B cell (primary cell): Measurements from ENCODE around the gene STIMATE. TPM values are rescaled to one million over a fixed set of nuclear protein-coding genes. Genes with fewer than 3 reads are reported as not detected.

Experiments
- ATAC-seq: fragments of 200-7000 bp; cut with Tn5 transposase; one replicate; pipeline ENCODE4 v1.10.0; 2021; ENCODE audit warnings: low read depth, mild to moderate bottlenecking, moderate number of reproducible peaks, moderate library complexity
- CTCF ChIA-PET: fragments of 350-600 bp; sonication (Branson Sonifier 250); formaldehyde crosslinking; loops from one replicate; lab custom pipeline; 2021; ENCODE audit warnings: antibody characterized with exemption, inconsistent platforms; lab: Charles Lee
- POLR2A ChIA-PET: fragments of 350-600 bp; sonication (Branson Sonifier 250); formaldehyde crosslinking; loops from one replicate; lab custom pipeline; 2021; ENCODE audit warnings: antibody characterized with exemption; lab: Charles Lee
- DNase-seq: peaks from one replicate; pipeline ENCODE4 v3.0.0; 2013
- H2AFZ ChIP-seq: 2 replicates; pipeline ENCODE4 v1.6.1; 2012; ENCODE audit warnings: mild to moderate bottlenecking, low read depth, low read length; ENCODE audit not compliant: insufficient read depth, poor library complexity, severe bottlenecking
- H3K27ac ChIP-seq, 2 donors: 1 replicate in 1 of 2; 2 replicates in 1 of 2; pipeline ENCODE4 v1.5.1; 2012 to 2013; ENCODE audit warnings: low read length in 2 of 2, mild to moderate bottlenecking in 2 of 2, moderate library complexity in 1 of 2
- H3K27me3 ChIP-seq, 4 experiments: fragments of 200-600 bp in 1 of 4; sonication (generic) in 1 of 4; replicated peaks in 1 of 4; 1 replicate in 2 of 4; 2 replicates in 2 of 4; pipeline versions ENCODE4 v1.6.1 to v1.7.0; 2013 to 2016; ENCODE audit warnings: low read length in 3 of 4, mild to moderate bottlenecking in 2 of 4, mixed read lengths in 1 of 4, moderate library complexity in 1 of 4; ENCODE audit not compliant: insufficient read depth in 4 of 4, control insufficient read depth in 3 of 4; ENCODE audit errors: control extremely low read depth in 1 of 4
- H3K36me3 ChIP-seq, 2 experiments: replicated peaks in 1 of 2; 1 replicate in 1 of 2; 2 replicates in 1 of 2; pipeline versions ENCODE4 v1.6.1 to v1.7.1; 2013; ENCODE audit warnings: low read length in 1 of 2; ENCODE audit not compliant: insufficient read depth in 2 of 2, control insufficient read depth in 1 of 2; ENCODE audit errors: control extremely low read depth in 1 of 2, extremely low read depth in 1 of 2
- H3K4me1 ChIP-seq, 2 donors: fragments of 200-600 bp in 1 of 2; sonication (generic) in 1 of 2; 1 replicate in 1 of 2; 2 replicates in 1 of 2; pipeline versions ENCODE4 v1.5.1 to v1.6.1; 2013 to 2017; ENCODE audit warnings: low read length in 2 of 2; ENCODE audit not compliant: control insufficient read depth in 2 of 2, insufficient read depth in 2 of 2
- H3K4me2 ChIP-seq: replicated peaks from 2 replicates; pipeline ENCODE3; 2012; ENCODE audit warnings: mild to moderate bottlenecking, low read depth, low read length; ENCODE audit not compliant: poor library complexity, severe bottlenecking
- H3K4me3 ChIP-seq, 5 experiments: fragments of 200-600 bp in 1 of 5; sonication (generic) in 1 of 5; 1 replicate in 3 of 5; 2 replicates in 2 of 5; pipeline versions ENCODE4 v1.5.1 to v1.7.0; 2011 to 2016; ENCODE audit warnings: low read length in 4 of 5, mild to moderate bottlenecking in 4 of 5, low read depth in 2 of 5, control low read depth in 1 of 5, moderate library complexity in 1 of 5; ENCODE audit not compliant: insufficient read depth in 1 of 5; ENCODE audit errors: control extremely low read depth in 1 of 5, extremely low read depth in 1 of 5
- H3K79me2 ChIP-seq: fragments of 200-600 bp; sonication (generic); one replicate; pipeline ENCODE4 v1.6.0; 2016; ENCODE audit warnings: low read length; ENCODE audit not compliant: control insufficient read depth, insufficient read depth
- H3K9ac ChIP-seq: fragments of 200-600 bp; sonication (generic); 2 replicates; pipeline ENCODE4 v1.6.1; 2017; ENCODE audit warnings: mild to moderate bottlenecking, low read length, moderate library complexity
- H3K9me3 ChIP-seq, 3 donors: one replicate each; pipeline versions ENCODE4 v1.6.1 to v1.7.1; 2013; ENCODE audit warnings: low read length in 2 of 3; ENCODE audit not compliant: control insufficient read depth in 2 of 3, insufficient read depth in 1 of 3; ENCODE audit errors: control extremely low read depth in 1 of 3
- H4K20me1 ChIP-seq: 2 replicates; pipeline ENCODE4 v1.6.0; 2012; ENCODE audit warnings: mild to moderate bottlenecking, low read length; ENCODE audit not compliant: insufficient read depth, control insufficient read depth, poor library complexity, severe bottlenecking
- H3K27ac Mint-ChIP-seq: one replicate; pipeline ENCODE4 v1.8.0; 2021; ENCODE audit warnings: mixed read lengths
- H3K27me3 Mint-ChIP-seq: one replicate; pipeline ENCODE4 v1.8.0; 2021; ENCODE audit warnings: mixed read lengths
- H3K4me1 Mint-ChIP-seq: one replicate; pipeline ENCODE4 v1.8.0; 2021; ENCODE audit warnings: mixed read lengths
- H3K4me3 Mint-ChIP-seq: one replicate; pipeline ENCODE4 v1.8.0; 2021; ENCODE audit warnings: mixed read lengths
- H3K9me3 Mint-ChIP-seq: one replicate; pipeline ENCODE4 v1.8.0; 2022; ENCODE audit warnings: mixed read lengths; ENCODE audit not compliant: insufficient read depth
- EZH2 ChIP-seq: IDR thresholded peaks from 2 replicates; pipeline ENCODE4 v1.6.1; 2012; ENCODE audit warnings: borderline replicate concordance, low read depth, mild to moderate bottlenecking, moderate library complexity, low read length; ENCODE audit not compliant: insufficient read depth, poor library complexity, severe bottlenecking
- WGBS: methylation state at CpG from one replicate; pipeline ENCODE4 v1.1.5; 2013; ENCODE audit warnings: missing lambda C conversion rate; ENCODE audit not compliant: insufficient coverage; 5-methylcytosine and 5-hydroxymethylcytosine counted together
- intact Hi-C: fragments of 100-400 bp; cut with micrococcal nuclease; formaldehyde crosslinking; loops from one replicate; pipeline ENCODE4 v1.10.0; 2022
- polyA plus RNA-seq: library from polyadenylated mRNA; depleted of rRNA; stranded (reverse); fragments of >200 nt; gene quantifications from 2 replicates; pipeline ENCODE4 v1.2.3, GENCODE V29; 2012
- total RNA-seq, 2 donors: library from RNA; stranded (reverse); fragments of 120-200 nt in 1 of 2; gene quantifications; 1 replicate in 1 of 2; 2 replicates in 1 of 2; pipeline versions ENCODE4 v1.2.3 to v1.2.4, GENCODE V29; 2013 to 2022
- TF ChIP-seq, protein P1 (sequence below): fragments of 200-600 bp; IDR thresholded peaks from one replicate; pipeline ENCODE4 v1.8.0; 2022; ENCODE audit warnings: antibody characterized with exemption, mild to moderate bottlenecking

Gene STIMATE
- total and polyA plus RNA-seq, 2 donors (not counting 1 experiment from before 2014, with no cell fraction given) = 24.6 to 38.4 TPM

- DNase-seq (no peak), ATAC-seq (no peak)
- no peak overlapping the region for H3K27ac ChIP-seq
- H3K27ac Mint-ChIP-seq = no peak overlapping the region
- H2AFZ ChIP-seq = no peak overlapping the region
- 97% methylated on average over 8 of the region's 8 CpGs for WGBS
- no peaks in the 10 kb centered on the region for H3K27me3 Mint-ChIP-seq
- H3K9ac ChIP-seq = no peak overlapping the region
- H3K4me2 ChIP-seq = no peak overlapping the region
- intact Hi-C loops = no loop called here
- no peak for TF ChIP-seq EZH2
- TF ChIP-seq, protein P1, sequence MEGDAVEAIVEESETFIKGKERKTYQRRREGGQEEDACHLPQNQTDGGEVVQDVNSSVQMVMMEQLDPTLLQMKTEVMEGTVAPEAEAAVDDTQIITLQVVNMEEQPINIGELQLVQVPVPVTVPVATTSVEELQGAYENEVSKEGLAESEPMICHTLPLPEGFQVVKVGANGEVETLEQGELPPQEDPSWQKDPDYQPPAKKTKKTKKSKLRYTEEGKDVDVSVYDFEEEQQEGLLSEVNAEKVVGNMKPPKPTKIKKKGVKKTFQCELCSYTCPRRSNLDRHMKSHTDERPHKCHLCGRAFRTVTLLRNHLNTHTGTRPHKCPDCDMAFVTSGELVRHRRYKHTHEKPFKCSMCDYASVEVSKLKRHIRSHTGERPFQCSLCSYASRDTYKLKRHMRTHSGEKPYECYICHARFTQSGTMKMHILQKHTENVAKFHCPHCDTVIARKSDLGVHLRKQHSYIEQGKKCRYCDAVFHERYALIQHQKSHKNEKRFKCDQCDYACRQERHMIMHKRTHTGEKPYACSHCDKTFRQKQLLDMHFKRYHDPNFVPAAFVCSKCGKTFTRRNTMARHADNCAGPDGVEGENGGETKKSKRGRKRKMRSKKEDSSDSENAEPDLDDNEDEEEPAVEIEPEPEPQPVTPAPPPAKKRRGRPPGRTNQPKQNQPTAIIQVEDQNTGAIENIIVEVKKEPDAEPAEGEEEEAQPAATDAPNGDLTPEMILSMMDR = no peak
- H3K4me3 Mint-ChIP-seq = no peak overlapping the region
- H3K36me3 ChIP-seq = no peaks in the 10 kb centered on the region
- no peaks in the 10 kb centered on the region for H3K79me2 ChIP-seq
- H3K9me3 ChIP-seq = no peaks in the 10 kb centered on the region
- ChIA-PET CTCF (no interaction called here), POLR2A (no interaction called here)
- H3K9me3 Mint-ChIP-seq = no peaks in the 10 kb centered on the region
- no peaks in the 10 kb centered on the region for H3K4me1 Mint-ChIP-seq
- H3K4me3 ChIP-seq = no peak overlapping the region
- no peaks in the 10 kb centered on the region for H3K4me1 ChIP-seq
- H4K20me1 ChIP-seq = no peaks in the 10 kb centered on the region
- no peaks in the 10 kb centered on the region for H3K27me3 ChIP-seq
Measured at GRCh38 chr3:52813810-52814209, 83.5 kb downstream of the STIMATE start.

DNA sequence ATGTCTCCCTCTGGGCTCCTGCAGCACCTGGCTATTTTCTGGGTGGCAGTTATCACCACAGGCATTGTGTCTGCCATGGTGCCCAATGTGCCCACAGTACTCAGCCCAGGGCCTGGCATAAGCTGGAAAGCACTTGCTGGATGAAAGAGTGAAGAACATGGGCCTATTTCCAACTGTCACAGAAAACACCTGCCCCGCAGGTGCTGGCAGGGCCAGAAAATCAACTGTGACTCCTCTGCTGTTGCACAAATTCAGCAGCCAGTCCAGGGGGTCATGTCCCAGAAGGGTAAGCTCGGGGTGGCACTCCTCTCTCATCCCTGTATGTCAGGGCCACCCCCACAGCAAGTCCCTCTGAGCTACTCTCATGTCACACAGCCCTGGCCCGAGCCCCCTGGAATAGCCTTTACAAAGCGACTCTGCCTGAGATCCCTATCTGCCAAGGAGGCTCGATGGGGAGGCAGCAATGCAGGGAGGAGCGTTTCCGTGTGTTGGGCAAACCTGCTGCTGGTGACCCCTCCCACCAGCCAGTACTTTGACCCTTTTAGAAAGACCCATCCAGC is 85.8 kb downstream of the STIMATE start:
- WGBS = 92% methylated on average over 7 of the region's 7 CpGs
- TF ChIP-seq, protein P1 = no peak
- no peak for TF ChIP-seq EZH2
- Mint-ChIP-seq H3K9me3 (no peaks in the 10 kb centered on the region), H3K27me3 (no peaks in the 10 kb centered on the region), H3K27ac (no peak overlapping the region), H3K4me1 (no peaks in the 10 kb centered on the region), H3K4me3 (no peak overlapping the region)
- no peak overlapping the region for H2AFZ ChIP-seq
- POLR2A ChIA-PET = no interaction called here
- no peak overlapping the region for H3K27ac ChIP-seq
- H3K79me2 ChIP-seq = no peaks in the 10 kb centered on the region
- CTCF ChIA-PET = no interaction called here
- ATAC-seq = no peak
- H3K9me3 ChIP-seq = no peaks in the 10 kb centered on the region
- no peaks in the 10 kb centered on the region for H3K36me3 ChIP-seq
- H3K4me3 ChIP-seq = no peak overlapping the region
- H3K27me3 ChIP-seq = no peaks in the 10 kb centered on the region
- H3K4me2 ChIP-seq = no peak overlapping the region
- H3K4me1 ChIP-seq = no peaks in the 10 kb centered on the region
- no peaks in the 10 kb centered on the region for H4K20me1 ChIP-seq
- no peak overlapping the region for H3K9ac ChIP-seq
- intact Hi-C loops = no loop called here
- DNase-seq = no peak
